Measurements from ENCODE around the gene CRIP1.

CRIP1 gene

DNA sequence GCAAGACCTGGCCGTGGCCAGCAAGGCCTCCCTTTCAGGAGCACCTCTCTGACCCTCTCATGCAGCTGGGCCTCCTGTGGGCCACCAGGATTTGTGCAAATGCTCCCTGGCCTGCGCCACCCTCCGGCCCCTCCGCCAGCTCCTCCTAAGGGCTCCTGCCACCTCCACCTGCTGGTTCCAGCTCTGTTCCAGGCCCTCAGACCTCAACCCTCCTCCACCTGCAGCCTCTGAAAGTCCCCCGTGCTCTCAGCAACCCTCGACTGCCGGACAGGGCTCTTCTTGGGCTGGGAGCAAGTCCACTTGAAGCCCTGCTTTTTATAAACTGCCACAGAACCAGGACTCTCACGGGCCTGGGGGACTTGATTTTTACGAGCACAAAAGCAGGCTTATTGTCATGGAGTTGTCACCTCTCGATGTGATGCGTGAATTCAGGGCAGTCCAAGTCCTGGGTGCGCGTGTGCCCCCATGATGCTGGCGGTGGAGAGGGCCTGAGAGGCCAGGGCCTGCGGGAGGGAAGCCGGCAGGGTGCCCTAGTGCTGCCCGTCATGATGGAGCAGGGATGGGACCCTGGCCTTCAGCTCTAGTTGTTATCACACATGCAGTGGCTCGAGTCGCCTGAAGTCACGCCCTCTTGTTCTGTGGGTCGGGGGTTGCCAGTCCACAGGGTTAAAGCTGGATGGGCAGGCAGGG, 13.5 kb downstream of the CRIP1 start:
- Histone ChIP-seq H3K4me2 (ENCODE audit: low read length) (no peak overlapping the region), H3K27ac (no peak overlapping the region), H3K4me1 (no peaks in the 10 kb centered on the region), H3K4me3 (ENCODE audit: low read depth, low read length) (no peak overlapping the region), H3K9me3 (ENCODE audit: control insufficient read depth, low read length) (no peaks in the 10 kb centered on the region), H3K79me2 (no peaks in the 10 kb centered on the region), H3K9ac (no peak overlapping the region), H3K36me3 (ENCODE audit: control insufficient read depth, insufficient read depth, low read length) (no peaks in the 10 kb centered on the region), H2AFZ (no peak overlapping the region), H3K27me3 (ENCODE audit: control insufficient read depth, insufficient read depth, low read length) (no peaks in the 10 kb centered on the region)
- TF ChIP-seq, protein P1, sequence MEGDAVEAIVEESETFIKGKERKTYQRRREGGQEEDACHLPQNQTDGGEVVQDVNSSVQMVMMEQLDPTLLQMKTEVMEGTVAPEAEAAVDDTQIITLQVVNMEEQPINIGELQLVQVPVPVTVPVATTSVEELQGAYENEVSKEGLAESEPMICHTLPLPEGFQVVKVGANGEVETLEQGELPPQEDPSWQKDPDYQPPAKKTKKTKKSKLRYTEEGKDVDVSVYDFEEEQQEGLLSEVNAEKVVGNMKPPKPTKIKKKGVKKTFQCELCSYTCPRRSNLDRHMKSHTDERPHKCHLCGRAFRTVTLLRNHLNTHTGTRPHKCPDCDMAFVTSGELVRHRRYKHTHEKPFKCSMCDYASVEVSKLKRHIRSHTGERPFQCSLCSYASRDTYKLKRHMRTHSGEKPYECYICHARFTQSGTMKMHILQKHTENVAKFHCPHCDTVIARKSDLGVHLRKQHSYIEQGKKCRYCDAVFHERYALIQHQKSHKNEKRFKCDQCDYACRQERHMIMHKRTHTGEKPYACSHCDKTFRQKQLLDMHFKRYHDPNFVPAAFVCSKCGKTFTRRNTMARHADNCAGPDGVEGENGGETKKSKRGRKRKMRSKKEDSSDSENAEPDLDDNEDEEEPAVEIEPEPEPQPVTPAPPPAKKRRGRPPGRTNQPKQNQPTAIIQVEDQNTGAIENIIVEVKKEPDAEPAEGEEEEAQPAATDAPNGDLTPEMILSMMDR (IDR thresholded peaks at IDR 0.05), result no peak

DNA sequence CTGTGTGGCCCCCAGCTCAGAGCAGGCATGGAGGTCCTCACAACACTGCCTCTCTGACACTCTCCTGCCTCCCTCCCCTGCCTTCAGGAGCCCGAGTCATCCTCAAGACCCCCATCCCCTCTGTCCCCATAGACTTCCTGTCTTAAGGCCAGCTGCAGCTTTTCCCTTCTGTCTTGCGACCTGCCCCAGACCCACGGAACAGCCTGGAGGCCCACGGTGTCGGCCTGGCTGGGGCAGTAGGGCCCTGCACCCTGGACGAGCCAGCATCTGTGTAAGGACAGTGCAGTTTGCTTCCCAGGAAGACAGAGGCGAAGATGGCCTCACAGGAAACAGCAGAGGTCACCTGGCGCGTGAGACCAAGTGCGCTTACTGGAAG, 14.0 kb downstream of the CRIP1 start:
- H2AFZ ChIP-seq, result no peak overlapping the region
- no peaks in the 10 kb centered on the region for H3K27me3 ChIP-seq (ENCODE audit: control insufficient read depth, insufficient read depth, low read length)
- H3K9ac ChIP-seq, result no peak overlapping the region
- H3K9me3 ChIP-seq (ENCODE audit: control insufficient read depth, low read length), result no peaks in the 10 kb centered on the region
- TF ChIP-seq, protein P1 (IDR thresholded peaks at IDR 0.05), result no peak
- H3K27ac ChIP-seq, result no peak overlapping the region
- no peaks in the 10 kb centered on the region for H3K79me2 ChIP-seq
- H3K4me3 ChIP-seq (ENCODE audit: low read depth, low read length), result no peak overlapping the region
- H3K36me3 ChIP-seq (ENCODE audit: control insufficient read depth, insufficient read depth, low read length), result no peaks in the 10 kb centered on the region
- no peaks in the 10 kb centered on the region for H3K4me1 ChIP-seq
- H3K4me2 ChIP-seq (ENCODE audit: low read length), result no peak overlapping the region

- no peak overlapping the region for H3K4me2 ChIP-seq (ENCODE audit: low read length)
- no peaks in the 10 kb centered on the region for H3K9me3 ChIP-seq (ENCODE audit: control insufficient read depth, low read length)
- H2AFZ ChIP-seq, result no peak overlapping the region
- H3K4me1 ChIP-seq, result no peaks in the 10 kb centered on the region
- no peaks in the 10 kb centered on the region for H3K79me2 ChIP-seq
- H3K9ac ChIP-seq, result no peak overlapping the region
- H3K4me3 ChIP-seq (ENCODE audit: low read depth, low read length), result no peak overlapping the region
- no peaks in the 10 kb centered on the region for H3K36me3 ChIP-seq (ENCODE audit: control insufficient read depth, insufficient read depth, low read length)
- H3K27ac ChIP-seq, result no peak overlapping the region
- no peaks in the 10 kb centered on the region for H3K27me3 ChIP-seq (ENCODE audit: control insufficient read depth, insufficient read depth, low read length)
- TF ChIP-seq, protein P1 (IDR thresholded peaks at IDR 0.05), result no peak
Measured at GRCh38 chr14:105501504-105502291, 15.0 kb downstream of the CRIP1 start.

DNA sequence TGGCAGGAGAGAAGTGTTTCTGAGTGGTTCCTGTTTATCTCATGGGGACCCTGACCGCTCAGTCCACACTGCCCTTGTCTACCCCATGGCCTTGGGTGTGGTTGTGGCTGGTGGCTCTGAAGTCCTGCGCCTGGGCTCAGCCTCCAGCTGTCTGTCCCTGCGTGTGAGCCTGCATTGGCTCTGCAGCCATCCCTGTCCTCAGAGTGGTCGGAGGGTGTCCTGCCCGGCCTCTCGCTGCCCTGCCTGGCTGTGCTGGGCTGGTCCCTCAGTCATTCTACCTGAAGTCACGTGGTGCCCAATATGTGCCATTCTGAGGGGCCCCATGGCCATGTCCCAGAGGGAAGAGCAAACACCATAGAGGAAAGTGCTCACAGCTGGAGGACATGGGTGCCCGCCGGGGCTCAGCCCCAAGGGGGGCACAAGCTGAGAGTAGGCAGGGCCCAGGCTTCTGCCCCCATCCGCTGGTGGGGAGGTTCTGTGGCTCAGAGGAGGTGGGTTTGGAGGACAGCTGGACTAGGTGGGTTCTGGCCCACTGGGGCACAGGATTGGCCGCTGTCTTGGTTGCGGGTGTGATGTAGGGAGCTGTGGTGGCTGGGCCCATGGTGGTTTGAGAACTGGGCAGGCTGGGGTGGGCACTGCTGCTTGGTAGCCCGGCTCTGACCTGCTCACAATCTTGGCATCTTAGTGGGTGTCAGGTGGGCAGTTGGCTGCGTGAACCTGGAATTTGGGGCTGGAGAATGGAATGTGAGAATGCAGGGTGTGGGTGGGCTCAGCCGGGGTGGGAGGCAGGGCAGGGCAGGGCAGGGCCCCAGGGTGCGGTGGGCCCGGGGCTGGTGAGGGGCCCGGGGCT, 16.0 kb downstream of the CRIP1 start:
- Histone ChIP-seq H3K9ac (no peak overlapping the region), H3K36me3 (ENCODE audit: control insufficient read depth, insufficient read depth, low read length) (no peaks in the 10 kb centered on the region), H3K79me2 (no peaks in the 10 kb centered on the region), H2AFZ (no peak overlapping the region), H3K27me3 (ENCODE audit: control insufficient read depth, insufficient read depth, low read length) (no peaks in the 10 kb centered on the region), H3K27ac (no peak overlapping the region), H3K9me3 (ENCODE audit: control insufficient read depth, low read length) (no peaks in the 10 kb centered on the region), H3K4me2 (ENCODE audit: low read length) (no peak overlapping the region), H3K4me1 (no peaks in the 10 kb centered on the region), H3K4me3 (ENCODE audit: low read depth, low read length) (no peak overlapping the region)
- TF ChIP-seq, protein P1 (IDR thresholded peaks at IDR 0.05), result no peak
